ENCODE data around the gene GPR162. TPM values are rescaled to one million over a fixed set of nuclear protein-coding genes. Genes with fewer than 3 reads are reported as not detected.

The GPR162 gene
- total and polyA plus RNA-seq, 10 of the 15 experiments (the other 5 are each of a cell fraction or from before 2014, with no cell fraction given) = not detected

DNA sequence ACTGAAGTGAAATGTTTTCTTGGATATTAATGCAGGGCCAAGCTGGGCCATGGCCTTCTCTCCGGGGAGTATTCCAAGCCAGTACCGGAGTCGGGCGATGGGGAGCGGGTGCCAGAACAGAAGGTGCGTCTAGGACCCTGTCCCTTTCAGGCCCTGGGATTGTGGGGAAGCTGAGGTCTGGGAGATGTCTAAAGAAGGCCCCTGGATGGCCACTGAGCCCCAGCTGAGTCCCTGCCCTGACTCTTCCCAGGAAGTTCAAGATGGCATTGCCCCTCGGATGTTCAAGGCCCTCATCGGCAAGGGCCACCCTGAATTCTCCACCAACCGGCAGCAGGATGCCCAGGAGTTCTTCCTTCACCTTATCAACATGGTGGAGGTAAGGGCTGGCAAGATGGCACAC, 38.5 kb downstream of the GPR162 start:
- CTCF ChIA-PET = interaction anchor here (1.3 to 1.5 kb wide), 2 partner anchors 12 to 22 kb away, joined by 3 to 5 read pairs; partner anchors contain the start of gene SPSB2
- Histone ChIP-seq H3K4me2 (ENCODE audit: control insufficient read depth, insufficient read depth) (no peak overlapping the region), H2AFZ (ENCODE audit: control insufficient read depth, low read depth, low read length) (no peak overlapping the region), H3K9ac (ENCODE audit: control insufficient read depth, insufficient read depth, low read length) (no peak overlapping the region), H3K79me2 (ENCODE audit: control insufficient read depth, insufficient read depth, low read length) (no peaks in the 10 kb centered on the region), H3K36me3 (ENCODE audit: control insufficient read depth in 2 of 2, insufficient read depth in 2 of 2, low read length in 1 of 2) (peaks cover 47 to 53% of the 10 kb centered on the region in 2 experiments), H3K4me3 (no peak overlapping the region), H3K27me3 (replicated peaks in 1 of 2; ENCODE audit: control insufficient read depth in 2 of 2, insufficient read depth in 2 of 2, low read length in 1 of 2) (no peaks in the 10 kb centered on the region), H3K9me3 (replicated peaks; ENCODE audit: control insufficient read depth, insufficient read depth, low read length) (no peaks in the 10 kb centered on the region), H3K4me1 (ENCODE audit: control insufficient read depth, insufficient read depth, low read length) (no peaks in the 10 kb centered on the region), H4K20me1 (ENCODE audit: control insufficient read depth, insufficient read depth) (no peaks in the 10 kb centered on the region), H3K27ac (ENCODE audit: control insufficient read depth, insufficient read depth) (no peak overlapping the region)
- DNase-seq (ENCODE audit: low read depth, low spot score) (no peak), ATAC-seq (no peak), FAIRE-seq (no peak)
- intact Hi-C loops (cut with micrococcal nuclease; ENCODE audit: unreplicated experiment) (no loop called here), in situ Hi-C loops (cut with MboI) (no loop called here)
- SMC1A ChIA-PET (ENCODE audit: uncharacterized antibody, unreplicated experiment) = interaction anchor here (1.4 kb wide), 1 partner anchor 21 kb away, joined by 3 read pairs; no protein-coding TSS in a partner anchor
- RAD21 ChIA-PET (ENCODE audit: unreplicated experiment) = interaction anchor here (1.0 kb wide), 1 partner anchor 13 kb away, joined by 3 read pairs; the partner anchor contains the start of gene SPSB2
- POLR2A ChIA-PET = interaction anchor here (1.7 kb wide), 1 partner anchor 10 kb away, joined by 3 read pairs; the partner anchor contains the start of gene CDCA3
- no peak for TF ChIP-seq BRCA1 (IDR thresholded peaks at IDR 0.05; ENCODE audit: low read depth, low read length)
- TF ChIP-seq FOXK2 (IDR thresholded peaks at IDR 0.05) = no peak
- no peak for TF ChIP-seq CHD2 (IDR thresholded peaks at IDR 0.05; ENCODE audit: borderline replicate concordance, low read depth, low read length)
- TF ChIP-seq PAX8 (IDR thresholded peaks at IDR 0.05) = no peak
- TF ChIP-seq SIX5 (IDR thresholded peaks at IDR 0.05; ENCODE audit: low read depth, low read length, severe bottlenecking) = no peak
- TF ChIP-seq, protein P1, sequence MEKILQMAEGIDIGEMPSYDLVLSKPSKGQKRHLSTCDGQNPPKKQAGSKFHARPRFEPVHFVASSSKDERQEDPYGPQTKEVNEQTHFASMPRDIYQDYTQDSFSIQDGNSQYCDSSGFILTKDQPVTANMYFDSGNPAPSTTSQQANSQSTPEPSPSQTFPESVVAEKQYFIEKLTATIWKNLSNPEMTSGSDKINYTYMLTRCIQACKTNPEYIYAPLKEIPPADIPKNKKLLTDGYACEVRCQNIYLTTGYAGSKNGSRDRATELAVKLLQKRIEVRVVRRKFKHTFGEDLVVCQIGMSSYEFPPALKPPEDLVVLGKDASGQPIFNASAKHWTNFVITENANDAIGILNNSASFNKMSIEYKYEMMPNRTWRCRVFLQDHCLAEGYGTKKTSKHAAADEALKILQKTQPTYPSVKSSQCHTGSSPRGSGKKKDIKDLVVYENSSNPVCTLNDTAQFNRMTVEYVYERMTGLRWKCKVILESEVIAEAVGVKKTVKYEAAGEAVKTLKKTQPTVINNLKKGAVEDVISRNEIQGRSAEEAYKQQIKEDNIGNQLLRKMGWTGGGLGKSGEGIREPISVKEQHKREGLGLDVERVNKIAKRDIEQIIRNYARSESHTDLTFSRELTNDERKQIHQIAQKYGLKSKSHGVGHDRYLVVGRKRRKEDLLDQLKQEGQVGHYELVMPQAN (conservative IDR thresholded peaks at IDR 0.05) = no peak
- no TSS peak for BruUV-seq (replicated peaks)
- WGBS (ENCODE audit: insufficient coverage, insufficient replicate concordance, low lambda C conversion rate, missing lambda C conversion rate) = 99% methylated on average over 9 of the region's 9 CpGs

Measured in GM12878 (cell line).